DOHH2 (cell line): Measurements from ENCODE around the gene CDK18.

Experiments used
- H3F3A ChIP-seq: fragments of 200-600 bp; sonication (generic), shearing (Covaris generic); 2 replicates; pipeline ENCODE4 v1.6.0; 2016; ENCODE audit warnings: antibody characterized with exemption, mild to moderate bottlenecking; ENCODE audit not compliant: control insufficient read depth, insufficient read depth
- H3K27ac ChIP-seq: fragments of 200-600 bp; sonication (generic); 2 replicates; pipeline ENCODE4 v1.5.1; 2014; ENCODE audit warnings: low read depth, mild to moderate bottlenecking, low read length, moderate library complexity
- H3K27me3 ChIP-seq: fragments of 200-600 bp; sonication (generic); 2 replicates; pipeline ENCODE4 v1.6.1; 2014; ENCODE audit warnings: mild to moderate bottlenecking, low read length, mixed read lengths; ENCODE audit not compliant: control insufficient read depth
- H3K36me3 ChIP-seq: fragments of 200-600 bp; sonication (generic); 2 replicates; pipeline ENCODE4 v1.6.1; 2014; ENCODE audit warnings: mild to moderate bottlenecking, low read length, moderate library complexity, mixed read lengths; ENCODE audit not compliant: control insufficient read depth
- H3K4me1 ChIP-seq: fragments of 200-600 bp; sonication (generic); 2 replicates; pipeline ENCODE4 v1.6.1; 2014; ENCODE audit warnings: mild to moderate bottlenecking, low read length, mixed read lengths; ENCODE audit not compliant: control insufficient read depth
- H3K4me2 ChIP-seq: fragments of 200-600 bp; sonication (generic); 2 replicates; pipeline ENCODE4 v1.6.0; 2014; ENCODE audit warnings: mild to moderate bottlenecking, low read length, moderate library complexity
- H3K4me3 ChIP-seq: fragments of 200-600 bp; sonication (generic); 2 replicates; pipeline ENCODE4 v1.5.1; 2014; ENCODE audit warnings: mild to moderate bottlenecking, low read length, mixed read lengths
- H3K79me2 ChIP-seq: fragments of 200-600 bp; sonication (generic); 2 replicates; pipeline ENCODE4 v1.6.1; 2014; ENCODE audit warnings: mild to moderate bottlenecking, low read length, mixed read lengths; ENCODE audit not compliant: control insufficient read depth
- H3K9me2 ChIP-seq: fragments of 200-600 bp; sonication (generic); replicated peaks from 2 replicates; pipeline ENCODE4 v1.6.1; 2014; ENCODE audit warnings: mild to moderate bottlenecking, low read length, mixed read lengths; ENCODE audit not compliant: control insufficient read depth
- H3K9me3 ChIP-seq: fragments of 200-600 bp; sonication (generic); 2 replicates; pipeline ENCODE4 v1.6.1; 2014; ENCODE audit warnings: antibody characterized with exemption, low read length, mixed read lengths; ENCODE audit not compliant: control insufficient read depth, insufficient read depth
- H4K20me1 ChIP-seq: fragments of 200-600 bp; sonication (generic); 2 replicates; pipeline ENCODE4 v1.6.0; 2014; ENCODE audit warnings: low read depth, mild to moderate bottlenecking, antibody characterized with exemption, low read length, moderate library complexity; ENCODE audit not compliant: control insufficient read depth, insufficient read depth
- EZH2phosphoT487 ChIP-seq: fragments of 200-600 bp; sonication (generic); IDR thresholded peaks from 2 replicates; pipeline ENCODE4 v1.6.1; 2017; ENCODE audit warnings: borderline replicate concordance, mild to moderate bottlenecking, antibody characterized with exemption, low read length, moderate library complexity, mixed read lengths
- TF ChIP-seq, protein P1 (sequence below): fragments of 200-600 bp; sonication (generic); IDR thresholded peaks from one replicate; pipeline ENCODE4 v1.5.1; 2014; ENCODE audit warnings: antibody characterized with exemption, mild to moderate bottlenecking, low read depth, low read length; ENCODE audit not compliant: poor library complexity, severe bottlenecking

Gene CDK18

GRCh38 chr1:205568469-205569361, 64.2 kb downstream of the CDK18 start:
- no peak overlapping the region for H3K4me2 ChIP-seq
- H3K79me2 ChIP-seq = no peaks in the 10 kb centered on the region
- TF ChIP-seq, protein P1, sequence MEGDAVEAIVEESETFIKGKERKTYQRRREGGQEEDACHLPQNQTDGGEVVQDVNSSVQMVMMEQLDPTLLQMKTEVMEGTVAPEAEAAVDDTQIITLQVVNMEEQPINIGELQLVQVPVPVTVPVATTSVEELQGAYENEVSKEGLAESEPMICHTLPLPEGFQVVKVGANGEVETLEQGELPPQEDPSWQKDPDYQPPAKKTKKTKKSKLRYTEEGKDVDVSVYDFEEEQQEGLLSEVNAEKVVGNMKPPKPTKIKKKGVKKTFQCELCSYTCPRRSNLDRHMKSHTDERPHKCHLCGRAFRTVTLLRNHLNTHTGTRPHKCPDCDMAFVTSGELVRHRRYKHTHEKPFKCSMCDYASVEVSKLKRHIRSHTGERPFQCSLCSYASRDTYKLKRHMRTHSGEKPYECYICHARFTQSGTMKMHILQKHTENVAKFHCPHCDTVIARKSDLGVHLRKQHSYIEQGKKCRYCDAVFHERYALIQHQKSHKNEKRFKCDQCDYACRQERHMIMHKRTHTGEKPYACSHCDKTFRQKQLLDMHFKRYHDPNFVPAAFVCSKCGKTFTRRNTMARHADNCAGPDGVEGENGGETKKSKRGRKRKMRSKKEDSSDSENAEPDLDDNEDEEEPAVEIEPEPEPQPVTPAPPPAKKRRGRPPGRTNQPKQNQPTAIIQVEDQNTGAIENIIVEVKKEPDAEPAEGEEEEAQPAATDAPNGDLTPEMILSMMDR = no peak
- no peak for TF ChIP-seq EZH2phosphoT487
- no peaks in the 10 kb centered on the region for H3K36me3 ChIP-seq
- no peak overlapping the region for H3K27ac ChIP-seq
- H4K20me1 ChIP-seq = no peaks in the 10 kb centered on the region
- H3K9me2 ChIP-seq = no peaks in the 10 kb centered on the region
- no peaks in the 10 kb centered on the region for H3K9me3 ChIP-seq
- peaks cover 55% of the 10 kb centered on the region for H3K27me3 ChIP-seq
- no peaks in the 10 kb centered on the region for H3K4me1 ChIP-seq
- H3F3A ChIP-seq = no peaks in the 10 kb centered on the region
- no peak overlapping the region for H3K4me3 ChIP-seq

DNA sequence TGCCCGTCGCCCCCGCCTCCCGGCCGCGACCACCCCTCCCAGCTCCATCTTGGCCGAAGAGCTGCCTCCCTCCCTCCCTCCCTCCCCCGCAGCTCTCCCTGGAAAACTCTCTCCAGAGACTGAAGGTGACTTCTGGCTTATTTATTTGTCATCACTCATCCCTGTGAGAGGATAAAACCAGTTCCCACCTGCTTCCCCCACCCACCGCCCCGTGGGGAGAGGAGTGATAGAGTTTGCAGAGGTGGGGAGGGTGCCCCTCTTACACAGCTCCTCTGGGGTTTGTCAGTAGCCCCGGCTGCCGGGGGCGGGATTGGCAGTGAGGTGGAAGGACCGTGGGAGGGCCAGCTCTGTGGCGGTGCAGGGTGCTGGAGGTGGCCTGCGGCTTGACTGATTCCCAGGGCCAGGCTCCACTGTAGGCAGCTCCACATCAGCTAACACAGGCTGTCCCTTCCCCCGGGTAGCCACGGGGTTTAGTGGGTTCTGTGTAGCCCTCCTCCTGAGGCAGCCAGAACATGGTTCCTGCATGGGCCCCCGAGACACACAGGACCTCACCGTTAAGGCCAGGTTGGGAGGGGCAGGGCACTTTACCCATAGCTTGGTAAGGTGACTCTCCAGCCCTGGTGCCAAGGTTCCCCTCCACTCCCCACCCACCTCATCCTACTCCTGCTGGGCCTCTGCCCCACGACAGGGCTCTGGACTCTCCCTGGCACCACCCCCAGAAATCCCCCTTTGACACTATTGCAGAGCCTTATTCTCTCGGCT, 65.1 kb downstream of the CDK18 start:
- Histone ChIP-seq H3F3A (no peaks in the 10 kb centered on the region), H3K27me3 (peaks cover 55% of the 10 kb centered on the region), H3K4me2 (no peak overlapping the region), H4K20me1 (no peaks in the 10 kb centered on the region), H3K79me2 (no peaks in the 10 kb centered on the region), H3K9me3 (no peaks in the 10 kb centered on the region), H3K27ac (no peak overlapping the region), H3K4me3 (no peak overlapping the region), H3K9me2 (no peaks in the 10 kb centered on the region), H3K4me1 (no peaks in the 10 kb centered on the region), H3K36me3 (no peaks in the 10 kb centered on the region)
- TF ChIP-seq, protein P1 = no peak
- no peak for TF ChIP-seq EZH2phosphoT487

- Histone ChIP-seq H4K20me1 (no peaks in the 10 kb centered on the region), H3K27ac (no peak overlapping the region), H3K4me3 (no peak overlapping the region), H3K4me2 (no peak overlapping the region), H3K27me3 (peaks cover 55% of the 10 kb centered on the region), H3F3A (no peaks in the 10 kb centered on the region), H3K9me2 (no peaks in the 10 kb centered on the region), H3K4me1 (no peaks in the 10 kb centered on the region), H3K9me3 (no peaks in the 10 kb centered on the region), H3K79me2 (no peaks in the 10 kb centered on the region), H3K36me3 (no peaks in the 10 kb centered on the region)
- TF ChIP-seq, protein P1 = no peak
- no peak for TF ChIP-seq EZH2phosphoT487
Measured at GRCh38 chr1:205570173-205570501, 65.7 kb downstream of the CDK18 start.
